Measurements from ENCODE around the gene CGA. TPM values are rescaled to one million over a fixed set of nuclear protein-coding genes. Genes with fewer than 3 reads are reported as not detected.

Gene CGA
- total and polyA plus RNA-seq, 2 donors (not counting 1 experiment from before 2014, with no cell fraction given), result not detected

- Histone ChIP-seq H3K79me2 (ENCODE audit: control insufficient read depth, insufficient read depth, low read length) (no peaks in the 10 kb centered on the region), H2AFZ (ENCODE audit: insufficient read depth, low read depth, low read length, poor library complexity, severe bottlenecking) (peak overlapping the region; percentile 70), H3K4me1 (ENCODE audit: control insufficient read depth in 2 of 2, insufficient read depth in 2 of 2, low read length in 2 of 2) (peaks cover 23 to 38% of the 10 kb centered on the region in 2 donors), H3K27me3 (replicated peaks in 1 of 4; ENCODE audit: control extremely low read depth in 1 of 4, control insufficient read depth in 3 of 4, insufficient read depth in 4 of 4, low read length in 3 of 4) (no peaks in the 10 kb centered on the region), H3K27ac (ENCODE audit: low read length in 2 of 2) (peak overlapping the region in 1 of 2 donors; percentile 78), H3K36me3 (replicated peaks in 1 of 2; ENCODE audit: control extremely low read depth in 1 of 2, control insufficient read depth in 1 of 2, extremely low read depth in 1 of 2, insufficient read depth in 2 of 2, low read length in 1 of 2) (no peaks in the 10 kb centered on the region), H3K9me3 (ENCODE audit: control extremely low read depth in 1 of 3, control insufficient read depth in 2 of 3, insufficient read depth in 1 of 3, low read length in 2 of 3) (no peaks in the 10 kb centered on the region), H4K20me1 (ENCODE audit: control insufficient read depth, insufficient read depth, low read length, poor library complexity, severe bottlenecking) (no peaks in the 10 kb centered on the region), H3K9ac (ENCODE audit: low read length) (no peak overlapping the region), H3K4me2 (replicated peaks; ENCODE audit: low read depth, low read length, poor library complexity, severe bottlenecking) (no peak overlapping the region), H3K4me3 (ENCODE audit: control extremely low read depth in 1 of 5, extremely low read depth in 1 of 5, insufficient read depth in 1 of 5, low read depth in 2 of 5, low read length in 4 of 5) (no peak overlapping the region)
- POLR2A ChIA-PET, result interaction anchor here (0.6 kb wide), 1 partner anchor 9 kb away, joined by 3 read pairs; no protein-coding TSS in a partner anchor
- no CpG with 5 or more reads among the region's 1 CpG for WGBS (ENCODE audit: insufficient coverage)
- no peak for TF ChIP-seq EZH2 (IDR thresholded peaks at IDR 0.05; ENCODE audit: borderline replicate concordance, insufficient read depth, low read depth, low read length, poor library complexity, severe bottlenecking)
- no peak for TF ChIP-seq CTCF (IDR thresholded peaks at IDR 0.05)
- DNase-seq, result no peak
- no peak overlapping the region for H3K27ac Mint-ChIP-seq
- H3K4me1 Mint-ChIP-seq, result peaks cover 49% of the 10 kb centered on the region
- intact Hi-C loops (cut with micrococcal nuclease), result no loop called here
- ATAC-seq (ENCODE audit: low read depth), result no peak
- no peaks in the 10 kb centered on the region for H3K27me3 Mint-ChIP-seq
- no peak overlapping the region for H3K4me3 Mint-ChIP-seq
- H3K9me3 Mint-ChIP-seq (ENCODE audit: insufficient read depth), result no peaks in the 10 kb centered on the region
- CTCF ChIA-PET, result interaction anchor here (1.0 to 2.0 kb wide), 3 partner anchors 8 to 14 kb away, joined by 3 to 9 read pairs (median 3); no protein-coding TSS in a partner anchor
Observed at GRCh38 chr6:87053312-87053711, 41.6 kb downstream of the CGA start.

- no peak overlapping the region for H3K4me3 ChIP-seq (ENCODE audit: control extremely low read depth in 1 of 5, extremely low read depth in 1 of 5, insufficient read depth in 1 of 5, low read depth in 2 of 5, low read length in 4 of 5)
- H3K9me3 ChIP-seq (ENCODE audit: control extremely low read depth in 1 of 3, control insufficient read depth in 2 of 3, insufficient read depth in 1 of 3, low read length in 2 of 3), result no peaks in the 10 kb centered on the region
- ChIA-PET POLR2A (no interaction called here), CTCF (interaction anchor here (1.0 kb wide), 1 partner anchor 15 kb away, joined by 4 read pairs; no protein-coding TSS in a partner anchor)
- H3K79me2 ChIP-seq (ENCODE audit: control insufficient read depth, insufficient read depth, low read length), result no peaks in the 10 kb centered on the region
- H3K27me3 ChIP-seq (replicated peaks in 1 of 4; ENCODE audit: control extremely low read depth in 1 of 4, control insufficient read depth in 3 of 4, insufficient read depth in 4 of 4, low read length in 3 of 4), result no peaks in the 10 kb centered on the region
- H3K36me3 ChIP-seq (replicated peaks in 1 of 2; ENCODE audit: control extremely low read depth in 1 of 2, control insufficient read depth in 1 of 2, extremely low read depth in 1 of 2, insufficient read depth in 2 of 2, low read length in 1 of 2), result no peaks in the 10 kb centered on the region
- H2AFZ ChIP-seq (ENCODE audit: insufficient read depth, low read depth, low read length, poor library complexity, severe bottlenecking), result no peak overlapping the region
- Mint-ChIP-seq H3K4me1 (peaks cover 36% of the 10 kb centered on the region), H3K27me3 (no peaks in the 10 kb centered on the region), H3K4me3 (peak overlapping the region; percentile 3), H3K27ac (no peak overlapping the region), H3K9me3 (ENCODE audit: insufficient read depth) (no peaks in the 10 kb centered on the region)
- WGBS (ENCODE audit: insufficient coverage), result 100% methylated on average over 1 of the region's 1 CpG
- ATAC-seq (ENCODE audit: low read depth) (no peak), DNase-seq (no peak)
- H3K4me1 ChIP-seq (ENCODE audit: control insufficient read depth in 2 of 2, insufficient read depth in 2 of 2, low read length in 2 of 2), result peaks cover 19 to 31% of the 10 kb centered on the region in 2 donors
- TF ChIP-seq CTCF (IDR thresholded peaks at IDR 0.05), result no peak
- TF ChIP-seq EZH2 (IDR thresholded peaks at IDR 0.05; ENCODE audit: borderline replicate concordance, insufficient read depth, low read depth, low read length, poor library complexity, severe bottlenecking), result no peak
- intact Hi-C loops (cut with micrococcal nuclease), result no loop called here
- no peak overlapping the region for H3K9ac ChIP-seq (ENCODE audit: low read length)
- peak overlapping the region; percentile 25 for H3K4me2 ChIP-seq (replicated peaks; ENCODE audit: low read depth, low read length, poor library complexity, severe bottlenecking)
- H4K20me1 ChIP-seq (ENCODE audit: control insufficient read depth, insufficient read depth, low read length, poor library complexity, severe bottlenecking), result no peaks in the 10 kb centered on the region
- H3K27ac ChIP-seq (ENCODE audit: low read length in 2 of 2), result no peak overlapping the region
Observed at GRCh38 chr6:87049779-87050178, 45.1 kb downstream of the CGA start.
